IPS-NIHi7 (cell line): ENCODE measurements around the gene TYK2.

Source experiments
- DNase-seq: peaks from one replicate; pipeline ENCODE4 v3.0.0; 2012; ENCODE audit warnings: mixed read lengths; ENCODE audit errors: extremely low spot score

Gene TYK2

DNA sequence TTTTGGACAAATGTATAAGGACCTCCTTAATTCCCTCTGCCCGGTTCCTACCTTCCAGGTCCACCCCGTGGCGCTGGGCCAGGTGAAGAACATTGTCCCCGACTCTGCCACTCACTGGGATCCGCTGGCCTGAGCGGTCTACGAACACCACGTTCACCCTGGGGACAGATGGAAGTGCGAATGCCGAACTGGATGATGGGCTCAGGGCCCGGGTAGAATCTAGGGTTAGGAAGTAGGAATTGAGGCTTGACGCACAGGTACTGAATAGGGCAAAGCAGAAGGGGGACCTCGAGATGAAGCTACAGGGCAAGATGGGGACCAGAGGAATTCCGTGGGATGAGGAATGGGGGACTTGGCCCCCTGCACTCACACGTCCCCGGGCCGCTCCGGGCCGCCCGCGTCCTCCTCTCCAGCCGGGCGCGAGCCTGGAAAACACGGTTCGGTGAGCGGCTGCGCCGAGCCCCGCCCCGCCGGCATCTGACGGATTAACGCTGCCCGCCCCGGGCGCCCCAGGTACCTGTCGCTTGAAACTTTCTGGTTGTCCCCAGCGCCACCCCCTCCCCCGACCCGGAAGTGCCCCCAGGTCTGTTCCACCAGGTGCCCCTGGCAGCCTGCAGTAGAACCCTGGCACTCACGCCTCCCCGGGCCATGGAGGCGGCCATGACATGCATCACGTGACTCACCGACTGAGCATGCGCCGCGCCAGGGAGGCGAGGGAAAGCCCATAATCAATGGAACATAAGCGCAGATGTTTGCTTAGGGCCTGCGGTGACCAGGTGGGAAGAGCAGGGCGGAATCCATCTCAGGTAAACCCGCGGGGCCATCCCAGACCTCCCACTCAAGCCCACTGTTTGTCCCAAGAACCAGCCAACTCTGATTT, 64.8 kb downstream of the TYK2 start, which contains the start of gene FDX2:
Gene FDX2, minus strand, starts transcription at position 681 of the 880 bp plus-strand sequence. Its CDS starts 19 bp downstream, at position 662.
- DNase-seq, result peak; percentile 95

GRCh38 chr19:10309423-10309822, 70.9 kb downstream of the TYK2 start, which contains the start of gene ZGLP1:
ZGLP1 (minus strand) TSS chr19:10309815.
- DNase-seq, result no peak

DNA sequence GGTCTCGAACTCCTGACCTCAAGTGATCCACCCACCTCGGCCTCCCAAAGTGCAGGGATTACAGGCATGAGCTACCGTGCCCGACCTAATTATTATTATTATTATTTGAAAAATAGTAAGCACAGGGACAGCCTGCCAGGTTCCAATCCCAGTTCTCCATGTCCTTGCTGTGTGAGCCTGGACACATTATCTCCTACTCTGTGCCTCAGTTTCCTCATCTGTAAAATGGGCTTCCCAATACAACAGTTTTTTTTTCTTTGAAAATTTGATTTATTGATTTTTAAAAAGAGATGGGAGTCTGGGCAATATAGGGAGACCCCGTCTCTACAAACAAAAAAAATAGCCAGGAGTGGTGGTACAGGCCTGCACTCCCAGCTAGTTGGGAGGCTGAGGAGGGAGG, 74.0 kb downstream of the TYK2 start:
- no peak for DNase-seq

- DNase-seq, result no peak
These were observed 75.1 kb downstream of the TYK2 start for GRCh38 chr19:10305139-10305806.
